Loucy (cell line): ENCODE results near the gene HOXD10.

Experiments
- H2AFZ ChIP-seq: fragments of 200-600 bp; sonication (generic); 2 replicates; pipeline ENCODE4 v1.6.0; 2016; ENCODE audit warnings: antibody characterized with exemption, mild to moderate bottlenecking, low read length, moderate library complexity
- H3F3A ChIP-seq: fragments of 200-600 bp; 2 replicates; pipeline ENCODE4 v1.6.0; 2016; ENCODE audit warnings: antibody characterized with exemption, low read depth, mild to moderate bottlenecking
- H3K27me3 ChIP-seq: fragments of 200-600 bp; sonication (generic); 2 replicates; pipeline ENCODE4 v1.6.1; 2014; ENCODE audit warnings: low read length, mild to moderate bottlenecking; ENCODE audit not compliant: insufficient read depth, poor library complexity, severe bottlenecking
- H3K36me3 ChIP-seq: fragments of 200-600 bp; sonication (generic); 2 replicates; pipeline ENCODE4 v1.6.1; 2016; ENCODE audit warnings: low read length; ENCODE audit not compliant: insufficient read depth
- H3K4me1 ChIP-seq: fragments of 200-600 bp; sonication (generic); 2 replicates; pipeline ENCODE4 v1.5.1; 2014; ENCODE audit warnings: low read length, mild to moderate bottlenecking; ENCODE audit not compliant: insufficient read depth, poor library complexity, severe bottlenecking
- H3K4me2 ChIP-seq: fragments of 200-600 bp; sonication (generic); 2 replicates; pipeline ENCODE4 v1.6.0; 2014; ENCODE audit warnings: antibody characterized with exemption, low read length, low read depth, mild to moderate bottlenecking; ENCODE audit not compliant: poor library complexity, severe bottlenecking
- H3K4me3 ChIP-seq: fragments of 200-600 bp; sonication (generic); 2 replicates; pipeline ENCODE4 v1.5.1; 2014; ENCODE audit warnings: low read length, mild to moderate bottlenecking, mixed read lengths; ENCODE audit not compliant: poor library complexity, severe bottlenecking
- H3K79me2 ChIP-seq: fragments of 200-600 bp; sonication (generic); 2 replicates; pipeline ENCODE4 v1.6.1; 2014; ENCODE audit warnings: low read length; ENCODE audit not compliant: insufficient read depth
- H3K9ac ChIP-seq: fragments of 200-600 bp; sonication (generic); 2 replicates; pipeline ENCODE4 v1.6.0; 2014; ENCODE audit warnings: mild to moderate bottlenecking, low read depth, low read length, moderate library complexity; ENCODE audit not compliant: poor library complexity, severe bottlenecking
- H3K9me2 ChIP-seq: fragments of 200-600 bp; sonication (generic); replicated peaks from 2 replicates; pipeline ENCODE4 v1.6.1; 2016; ENCODE audit warnings: low read depth, low read length, mixed read lengths
- H3K9me3 ChIP-seq: fragments of 200-600 bp; sonication (generic); 2 replicates; pipeline ENCODE4 v1.6.1; 2014; ENCODE audit warnings: mild to moderate bottlenecking, antibody characterized with exemption, low read length, low read depth; ENCODE audit not compliant: insufficient read depth
- H4K20me1 ChIP-seq: fragments of 200-600 bp; sonication (generic); 2 replicates; pipeline ENCODE4 v1.6.0; 2014; ENCODE audit warnings: antibody characterized with exemption, low read length, mild to moderate bottlenecking; ENCODE audit not compliant: insufficient read depth, poor library complexity, severe bottlenecking
- CTCF ChIP-seq: fragments of 200-600 bp; sonication (generic); conservative IDR thresholded peaks from 2 replicates; pipeline ENCODE4 v1.5.1; 2014; ENCODE audit warnings: mild to moderate bottlenecking, antibody characterized with exemption, low read length
- EZH2phosphoT487 ChIP-seq: fragments of 200-600 bp; IDR thresholded peaks from 2 replicates; pipeline ENCODE4 v1.6.1; 2018; ENCODE audit warnings: antibody characterized with exemption, mild to moderate bottlenecking, moderate library complexity, borderline replicate concordance

The HOXD10 gene

GRCh38 chr2:176118601-176119339 is 2.2 kb downstream of the HOXD10 start:
- Histone ChIP-seq H3K4me3 (no peak overlapping the region), H3K9ac (no peak overlapping the region)

GRCh38 chr2:176120364-176121189 is 4.0 kb downstream of the HOXD10 start:
- no peaks in the 10 kb centered on the region for H3F3A ChIP-seq
- H3K9me2 ChIP-seq = no peaks in the 10 kb centered on the region
- H3K27me3 ChIP-seq = peaks cover 42% of the 10 kb centered on the region
- no peak overlapping the region for H3K9ac ChIP-seq
- no peaks in the 10 kb centered on the region for H3K79me2 ChIP-seq
- no peaks in the 10 kb centered on the region for H3K9me3 ChIP-seq
- H3K4me3 ChIP-seq = no peak overlapping the region
- no peaks in the 10 kb centered on the region for H4K20me1 ChIP-seq
- H3K4me1 ChIP-seq = peaks cover 4% of the 10 kb centered on the region
- no peak overlapping the region for H2AFZ ChIP-seq
- TF ChIP-seq CTCF = no peak
- TF ChIP-seq EZH2phosphoT487 = no peak
- no peaks in the 10 kb centered on the region for H3K36me3 ChIP-seq
- no peak overlapping the region for H3K4me2 ChIP-seq

More at GRCh38 chr2:176118601-176119339, 2.2 kb downstream of the HOXD10 start:
- TF ChIP-seq CTCF (peak; percentile 70), EZH2phosphoT487 (no peak)
- Histone ChIP-seq H4K20me1 (no peaks in the 10 kb centered on the region), H3F3A (0 out of 2 replicates have a peak, but pooled peaks cover 4% of the 10 kb centered on the region), H3K4me1 (peaks cover 10% of the 10 kb centered on the region), H3K36me3 (no peaks in the 10 kb centered on the region), H3K4me2 (no peak overlapping the region), H3K9me2 (no peaks in the 10 kb centered on the region), H3K79me2 (no peaks in the 10 kb centered on the region), H2AFZ (no peak overlapping the region), H3K27me3 (peaks cover 57% of the 10 kb centered on the region), H3K9me3 (no peaks in the 10 kb centered on the region)

DNA sequence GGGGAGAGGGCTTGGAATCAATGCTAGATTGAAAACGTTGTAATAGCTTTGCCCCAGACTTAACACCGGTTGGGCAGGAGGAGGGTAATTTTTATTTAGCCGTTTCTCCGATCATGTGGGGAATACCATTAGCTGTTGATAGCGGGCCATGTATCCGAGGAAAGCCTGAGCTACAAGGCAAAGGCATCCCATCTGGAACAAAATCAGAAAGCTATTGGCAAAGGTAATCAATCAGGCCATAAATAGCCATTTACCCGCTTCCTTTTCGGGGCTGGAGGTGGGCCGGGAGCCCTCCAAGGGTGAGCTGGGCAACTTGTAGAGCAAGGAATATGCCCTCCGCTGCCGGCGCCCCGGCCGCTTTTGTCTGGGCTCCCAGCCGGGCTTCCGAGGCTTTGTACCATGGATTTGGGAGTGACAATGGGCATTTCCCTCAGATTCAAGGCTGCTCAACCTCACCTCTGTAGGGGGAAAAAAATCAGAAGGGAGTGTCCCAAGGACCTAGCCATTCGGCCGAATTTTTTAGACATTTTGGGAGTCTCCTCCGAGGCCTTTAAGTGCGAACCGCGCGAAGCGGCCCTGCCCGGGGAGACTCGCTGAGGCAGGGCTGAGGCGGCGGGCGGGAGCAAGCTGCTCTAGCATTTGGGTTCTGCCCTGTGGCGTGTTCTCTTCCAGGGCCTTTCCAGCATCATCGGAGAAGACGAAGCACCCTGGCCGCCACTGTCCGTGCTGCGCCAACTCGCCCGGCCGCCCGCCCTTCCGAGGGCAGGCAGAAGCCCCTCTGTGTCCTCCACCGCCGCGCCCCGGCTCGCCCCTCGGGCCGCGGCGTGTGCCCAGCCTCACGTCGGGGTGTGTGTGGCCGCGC is 4.8 kb downstream of the HOXD10 start:
- Histone ChIP-seq H3K9me2 (no peaks in the 10 kb centered on the region), H3K79me2 (no peaks in the 10 kb centered on the region), H3K27me3 (peaks cover 34% of the 10 kb centered on the region), H3K4me1 (no peaks in the 10 kb centered on the region), H3K9ac (no peak overlapping the region), H3K9me3 (no peaks in the 10 kb centered on the region), H3K4me2 (no peak overlapping the region), H3F3A (no peaks in the 10 kb centered on the region), H3K36me3 (no peaks in the 10 kb centered on the region), H2AFZ (no peak overlapping the region), H4K20me1 (no peaks in the 10 kb centered on the region), H3K4me3 (no peak overlapping the region)
- TF ChIP-seq CTCF (no peak), EZH2phosphoT487 (no peak)
